ENCODE measurements around the gene BARD1.

The BARD1 gene

GRCh38 chr2:214774108-214774507 lies 35.4 kb downstream of the BARD1 start:
- Histone ChIP-seq H3K9ac (ENCODE audit: low read length in 5 of 5) (no peak overlapping the region), H3K4me3 (ENCODE audit: low read depth in 1 of 5, low read length in 5 of 5) (no peak overlapping the region), H3K9me3 (ENCODE audit: control insufficient read depth in 5 of 5, low read length in 5 of 5) (no peaks in the 10 kb centered on the region), H3K27ac (ENCODE audit: low read depth, low read length) (no peak overlapping the region), H3K36me3 (ENCODE audit: control insufficient read depth in 5 of 5, insufficient read depth in 5 of 5, low read length in 5 of 5) (no peaks in the 10 kb centered on the region), H3K4me1 (ENCODE audit: control insufficient read depth in 5 of 5, insufficient read depth in 5 of 5, low read length in 5 of 5) (no peaks in the 10 kb centered on the region), H3K27me3 (ENCODE audit: control insufficient read depth in 5 of 5, insufficient read depth in 4 of 5, low read length in 5 of 5) (no peaks in the 10 kb centered on the region)

DNA sequence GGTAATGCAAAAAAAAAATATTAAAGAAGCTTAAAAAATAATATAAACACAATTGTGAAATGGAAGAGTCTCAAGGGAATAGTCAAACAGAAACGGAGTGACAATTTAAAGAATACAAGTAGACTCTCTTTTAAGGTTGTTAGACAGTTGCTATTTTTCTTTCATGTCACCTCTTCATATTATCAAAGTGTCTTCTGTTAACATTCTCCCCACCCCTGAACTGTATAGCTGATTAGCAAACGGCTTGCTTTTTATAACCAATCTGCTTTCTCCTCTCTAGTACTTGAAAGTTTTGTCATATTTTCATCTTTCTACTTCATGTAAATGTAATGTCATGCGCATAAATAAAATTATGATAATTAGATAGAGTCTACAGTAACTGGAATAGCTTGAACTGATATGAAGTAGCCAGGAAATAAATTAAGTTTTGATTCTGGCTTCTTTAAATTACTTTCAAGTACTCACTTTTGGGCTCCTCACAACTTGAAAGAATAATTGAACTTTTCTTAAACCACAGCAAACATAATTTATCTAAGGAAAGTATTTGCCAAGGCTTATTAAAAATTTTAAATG lies 37.0 kb downstream of the BARD1 start:
- H3K27ac ChIP-seq (ENCODE audit: low read depth, low read length): no peak overlapping the region
- no peaks in the 10 kb centered on the region for H3K36me3 ChIP-seq (ENCODE audit: control insufficient read depth in 5 of 5, insufficient read depth in 5 of 5, low read length in 5 of 5)
- no peak overlapping the region for H3K4me3 ChIP-seq (ENCODE audit: low read depth in 1 of 5, low read length in 5 of 5)
- H3K9ac ChIP-seq (ENCODE audit: low read length in 5 of 5): no peak overlapping the region
- H3K27me3 ChIP-seq (ENCODE audit: control insufficient read depth in 5 of 5, insufficient read depth in 4 of 5, low read length in 5 of 5): no peaks in the 10 kb centered on the region
- H3K9me3 ChIP-seq (ENCODE audit: control insufficient read depth in 5 of 5, low read length in 5 of 5): no peaks in the 10 kb centered on the region
- H3K4me1 ChIP-seq (ENCODE audit: control insufficient read depth in 5 of 5, insufficient read depth in 5 of 5, low read length in 5 of 5): no peaks in the 10 kb centered on the region

DNA sequence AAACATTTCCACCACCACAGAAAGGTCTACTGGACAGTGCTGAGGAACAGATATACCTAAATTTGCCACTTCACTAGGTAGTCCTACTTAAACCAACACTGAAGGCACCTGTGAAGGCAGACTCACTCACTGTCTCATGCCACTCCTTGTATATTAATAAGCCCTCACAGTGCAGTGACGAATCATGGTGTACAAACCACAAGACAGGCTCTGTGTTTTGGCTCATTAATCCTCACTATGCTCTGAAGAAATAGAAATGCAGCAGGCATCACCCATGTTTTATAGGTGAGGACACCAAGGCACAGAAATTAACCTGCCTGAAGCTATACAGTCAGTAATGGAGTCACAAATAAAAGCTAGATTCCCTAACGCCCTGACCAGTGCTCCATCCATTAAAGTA lies 44.3 kb downstream of the BARD1 start:
- peaks cover 2 to 14% (median 13%) of the 10 kb centered on the region in 5 donors for H3K36me3 ChIP-seq (ENCODE audit: control insufficient read depth in 5 of 5, insufficient read depth in 5 of 5, low read length in 5 of 5)
- no peak overlapping the region for H3K27ac ChIP-seq (ENCODE audit: low read depth, low read length)
- H3K27me3 ChIP-seq (ENCODE audit: control insufficient read depth in 5 of 5, insufficient read depth in 4 of 5, low read length in 5 of 5): no peaks in the 10 kb centered on the region
- H3K9me3 ChIP-seq (ENCODE audit: control insufficient read depth in 5 of 5, low read length in 5 of 5): no peaks in the 10 kb centered on the region
- no peak overlapping the region for H3K4me3 ChIP-seq (ENCODE audit: low read depth in 1 of 5, low read length in 5 of 5)
- no peak overlapping the region for H3K9ac ChIP-seq (ENCODE audit: low read length in 5 of 5)
- H3K4me1 ChIP-seq (ENCODE audit: control insufficient read depth in 5 of 5, insufficient read depth in 5 of 5, low read length in 5 of 5): no peaks in the 10 kb centered on the region

- Histone ChIP-seq H3K36me3 (ENCODE audit: control insufficient read depth in 5 of 5, insufficient read depth in 5 of 5, low read length in 5 of 5) (peaks cover 0 to 8% (median 4%) of the 10 kb centered on the region in 5 donors), H3K4me1 (ENCODE audit: control insufficient read depth in 5 of 5, insufficient read depth in 5 of 5, low read length in 5 of 5) (no peaks in the 10 kb centered on the region), H3K4me3 (ENCODE audit: low read depth in 1 of 5, low read length in 5 of 5) (no peak overlapping the region), H3K9me3 (ENCODE audit: control insufficient read depth in 5 of 5, low read length in 5 of 5) (no peaks in the 10 kb centered on the region), H3K27me3 (ENCODE audit: control insufficient read depth in 5 of 5, insufficient read depth in 4 of 5, low read length in 5 of 5) (no peaks in the 10 kb centered on the region), H3K27ac (ENCODE audit: low read depth, low read length) (no peak overlapping the region), H3K9ac (ENCODE audit: low read length in 5 of 5) (no peak overlapping the region)
These were observed 56.0 kb downstream of the BARD1 start for GRCh38 chr2:214753455-214753854.

DNA sequence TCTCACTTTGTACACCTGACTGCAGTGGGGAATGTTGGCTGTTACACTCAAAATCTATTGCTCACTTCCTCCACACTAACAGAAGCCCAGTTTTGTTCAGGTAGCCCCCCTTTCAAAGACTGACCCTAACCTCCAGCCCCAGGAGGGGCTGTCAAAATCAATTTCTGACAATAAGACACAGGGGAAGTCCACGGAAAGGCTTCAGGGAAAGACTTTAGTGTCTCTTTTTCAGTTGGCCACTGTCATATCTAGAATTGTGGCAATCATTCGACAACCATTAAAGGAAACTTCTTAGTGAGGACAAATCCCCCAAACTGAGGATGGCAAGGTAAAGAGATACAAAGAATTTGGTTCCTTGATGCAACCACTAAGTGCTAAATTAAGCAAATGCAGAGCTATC lies 59.0 kb downstream of the BARD1 start:
- H3K4me3 ChIP-seq (ENCODE audit: low read depth in 1 of 5, low read length in 5 of 5): no peak overlapping the region
- H3K4me1 ChIP-seq (ENCODE audit: control insufficient read depth in 5 of 5, insufficient read depth in 5 of 5, low read length in 5 of 5): no peaks in the 10 kb centered on the region
- no peaks in the 10 kb centered on the region for H3K9me3 ChIP-seq (ENCODE audit: control insufficient read depth in 5 of 5, low read length in 5 of 5)
- peaks cover 0 to 8% (median 4%) of the 10 kb centered on the region in 5 donors for H3K36me3 ChIP-seq (ENCODE audit: control insufficient read depth in 5 of 5, insufficient read depth in 5 of 5, low read length in 5 of 5)
- H3K27me3 ChIP-seq (ENCODE audit: control insufficient read depth in 5 of 5, insufficient read depth in 4 of 5, low read length in 5 of 5): no peaks in the 10 kb centered on the region
- no peak overlapping the region for H3K27ac ChIP-seq (ENCODE audit: low read depth, low read length)
- no peak overlapping the region for H3K9ac ChIP-seq (ENCODE audit: low read length in 5 of 5)

- no peaks in the 10 kb centered on the region for H3K9me3 ChIP-seq (ENCODE audit: control insufficient read depth in 5 of 5, low read length in 5 of 5)
- H3K4me3 ChIP-seq (ENCODE audit: low read depth in 1 of 5, low read length in 5 of 5): no peak overlapping the region
- no peaks in the 10 kb centered on the region for H3K4me1 ChIP-seq (ENCODE audit: control insufficient read depth in 5 of 5, insufficient read depth in 5 of 5, low read length in 5 of 5)
- H3K27ac ChIP-seq (ENCODE audit: low read depth, low read length): no peak overlapping the region
- H3K36me3 ChIP-seq (ENCODE audit: control insufficient read depth in 5 of 5, insufficient read depth in 5 of 5, low read length in 5 of 5): peaks cover 0 to 8% (median 4%) of the 10 kb centered on the region in 5 donors
- H3K27me3 ChIP-seq (ENCODE audit: control insufficient read depth in 5 of 5, insufficient read depth in 4 of 5, low read length in 5 of 5): no peaks in the 10 kb centered on the region
- no peak overlapping the region for H3K9ac ChIP-seq (ENCODE audit: low read length in 5 of 5)
These were observed 61.5 kb downstream of the BARD1 start for GRCh38 chr2:214747992-214748391.

DNA sequence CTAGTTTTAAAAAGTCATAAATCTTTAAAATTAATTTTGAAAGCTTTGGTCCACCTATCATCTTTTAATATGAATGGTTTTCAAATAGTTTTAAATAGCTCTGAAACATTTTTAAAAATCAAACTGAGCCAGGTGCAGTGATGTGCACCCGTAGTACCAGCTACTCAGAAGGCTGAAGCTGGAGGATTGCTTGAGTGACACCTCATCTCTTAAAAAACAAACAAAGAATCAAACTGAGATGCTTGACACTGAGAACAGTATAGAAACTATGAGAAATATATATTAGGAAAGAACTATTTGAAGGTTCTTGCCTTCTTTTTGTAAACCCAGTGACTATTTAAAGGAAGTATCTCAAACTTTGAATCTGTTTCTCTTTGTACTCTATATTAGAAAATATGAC lies 67.4 kb downstream of the BARD1 start:
- H3K27me3 ChIP-seq (ENCODE audit: control insufficient read depth in 5 of 5, insufficient read depth in 4 of 5, low read length in 5 of 5): no peaks in the 10 kb centered on the region
- H3K9me3 ChIP-seq (ENCODE audit: control insufficient read depth in 5 of 5, low read length in 5 of 5): no peaks in the 10 kb centered on the region
- peaks cover 0 to 3% (median 0%) of the 10 kb centered on the region in 5 donors for H3K36me3 ChIP-seq (ENCODE audit: control insufficient read depth in 5 of 5, insufficient read depth in 5 of 5, low read length in 5 of 5)
- H3K9ac ChIP-seq (ENCODE audit: low read length in 5 of 5): no peak overlapping the region
- H3K4me1 ChIP-seq (ENCODE audit: control insufficient read depth in 5 of 5, insufficient read depth in 5 of 5, low read length in 5 of 5): no peaks in the 10 kb centered on the region
- H3K27ac ChIP-seq (ENCODE audit: low read depth, low read length): no peak overlapping the region
- H3K4me3 ChIP-seq (ENCODE audit: low read depth in 1 of 5, low read length in 5 of 5): no peak overlapping the region

GRCh38 chr2:214740867-214741395 lies 68.6 kb downstream of the BARD1 start:
- H3K36me3 ChIP-seq (ENCODE audit: control insufficient read depth in 5 of 5, insufficient read depth in 5 of 5, low read length in 5 of 5): peaks cover 0 to 6% (median 0%) of the 10 kb centered on the region in 5 donors
- H3K27me3 ChIP-seq (ENCODE audit: control insufficient read depth in 5 of 5, insufficient read depth in 4 of 5, low read length in 5 of 5): no peaks in the 10 kb centered on the region
- H3K9me3 ChIP-seq (ENCODE audit: control insufficient read depth in 5 of 5, low read length in 5 of 5): no peaks in the 10 kb centered on the region

DNA sequence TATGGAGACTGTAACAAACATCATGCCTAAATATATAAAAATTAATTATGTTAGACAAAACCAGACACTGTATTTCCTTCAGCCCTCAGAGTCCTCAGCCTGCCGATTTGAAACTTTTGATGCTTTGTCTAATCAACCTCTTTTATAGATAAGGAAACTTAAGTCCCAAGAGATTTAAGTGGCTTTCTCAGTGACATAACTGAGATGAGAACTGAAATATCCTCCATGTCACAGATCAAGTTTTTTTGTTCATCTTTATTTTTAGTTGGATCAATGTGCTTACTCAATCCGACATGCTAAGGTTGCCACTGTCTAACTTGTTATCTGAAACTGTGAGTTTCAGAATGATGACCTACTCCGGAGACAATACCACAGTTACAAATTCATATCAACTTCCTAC lies 72.3 kb downstream of the BARD1 start:
- H3K4me1 ChIP-seq (ENCODE audit: control insufficient read depth in 5 of 5, insufficient read depth in 5 of 5, low read length in 5 of 5): no peaks in the 10 kb centered on the region
- no peaks in the 10 kb centered on the region for H3K27me3 ChIP-seq (ENCODE audit: control insufficient read depth in 5 of 5, insufficient read depth in 4 of 5, low read length in 5 of 5)
- H3K27ac ChIP-seq (ENCODE audit: low read depth, low read length): no peak overlapping the region
- H3K4me3 ChIP-seq (ENCODE audit: low read depth in 1 of 5, low read length in 5 of 5): no peak overlapping the region
- peaks cover 0 to 3% (median 0%) of the 10 kb centered on the region in 5 donors for H3K36me3 ChIP-seq (ENCODE audit: control insufficient read depth in 5 of 5, insufficient read depth in 5 of 5, low read length in 5 of 5)
- no peaks in the 10 kb centered on the region for H3K9me3 ChIP-seq (ENCODE audit: control insufficient read depth in 5 of 5, low read length in 5 of 5)
- no peak overlapping the region for H3K9ac ChIP-seq (ENCODE audit: low read length in 5 of 5)

More at GRCh38 chr2:214740867-214741395, 68.6 kb downstream of the BARD1 start:
- Histone ChIP-seq H3K4me3 (ENCODE audit: low read depth in 1 of 5, low read length in 5 of 5) (no peak overlapping the region), H3K27ac (ENCODE audit: low read depth, low read length) (no peak overlapping the region), H3K4me1 (ENCODE audit: control insufficient read depth in 5 of 5, insufficient read depth in 5 of 5, low read length in 5 of 5) (no peaks in the 10 kb centered on the region), H3K9ac (ENCODE audit: low read length in 5 of 5) (no peak overlapping the region)

DNA sequence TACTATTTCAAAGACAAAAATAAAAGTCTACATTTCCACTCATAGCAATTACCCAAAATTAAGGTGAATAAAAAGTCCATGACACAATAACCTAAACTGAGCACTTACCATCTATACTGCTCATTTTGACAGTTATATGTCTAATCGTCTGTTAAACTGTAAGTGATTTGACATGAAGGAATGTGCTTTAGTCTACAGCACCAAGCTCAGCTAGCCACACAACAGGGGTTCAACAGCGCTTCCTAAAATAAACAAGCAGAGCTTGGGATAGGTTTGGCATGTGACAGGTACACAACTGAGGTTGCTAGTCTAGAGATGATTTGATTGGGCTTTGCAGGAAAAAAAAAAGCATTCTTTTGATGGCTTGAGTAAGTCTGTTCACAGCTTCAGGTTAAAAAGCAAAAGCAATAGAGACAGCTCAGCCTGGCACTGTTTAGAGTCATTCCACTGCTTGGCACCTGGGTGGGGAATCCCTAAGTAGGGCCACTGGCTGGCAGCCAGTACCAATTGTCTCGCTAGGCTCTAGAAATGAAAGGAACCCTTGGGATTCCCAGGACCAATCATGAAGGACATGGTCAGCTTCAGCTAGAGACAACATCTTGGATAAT lies 78.6 kb downstream of the BARD1 start:
- no peak overlapping the region for H3K27ac ChIP-seq (ENCODE audit: low read depth, low read length)

More for the DNA sequence above, 78.6 kb downstream of the BARD1 start:
- H3K27me3 ChIP-seq (ENCODE audit: control insufficient read depth in 5 of 5, insufficient read depth in 4 of 5, low read length in 5 of 5): no peaks in the 10 kb centered on the region
- H3K4me3 ChIP-seq (ENCODE audit: low read depth in 1 of 5, low read length in 5 of 5): no peak overlapping the region
- no peaks in the 10 kb centered on the region for H3K9me3 ChIP-seq (ENCODE audit: control insufficient read depth in 5 of 5, low read length in 5 of 5)
- no peaks in the 10 kb centered on the region for H3K4me1 ChIP-seq (ENCODE audit: control insufficient read depth in 5 of 5, insufficient read depth in 5 of 5, low read length in 5 of 5)
- peaks cover 3 to 12% (median 5%) of the 10 kb centered on the region in 5 donors for H3K36me3 ChIP-seq (ENCODE audit: control insufficient read depth in 5 of 5, insufficient read depth in 5 of 5, low read length in 5 of 5)
- no peak overlapping the region for H3K9ac ChIP-seq (ENCODE audit: low read length in 5 of 5)
